Neural cell (in vitro differentiated cells): ENCODE data around the gene IMPG2.

Experiments used
- EZH2 ChIP-seq: fragments of 200-600, 300-800 bp; shearing (Covaris generic), sonication (generic); IDR thresholded peaks from 2 replicates; pipeline ENCODE4 v1.6.1; 2014; ENCODE audit warnings: antibody characterized with exemption, low read length, borderline replicate concordance, mild to moderate bottlenecking; ENCODE audit not compliant: insufficient read depth, poor library complexity, severe bottlenecking
- POLR2AphosphoS5 ChIP-seq: IDR thresholded peaks from 2 replicates; pipeline ENCODE4 v1.6.1; 2012
- RAD21 ChIP-seq: fragments of 450-650 bp; conservative IDR thresholded peaks from 2 replicates; pipeline ENCODE4 v1.6.1; 2014; ENCODE audit warnings: antibody characterized with exemption, mild to moderate bottlenecking, moderate library complexity
- SMC3 ChIP-seq: fragments of 450-650 bp; conservative IDR thresholded peaks from 2 replicates; pipeline ENCODE4 v1.6.1; 2014; ENCODE audit warnings: antibody characterized with exemption, mild to moderate bottlenecking, moderate library complexity; ENCODE audit not compliant: poor library complexity
- TF ChIP-seq, protein P1 (sequence below): fragments of 450-650 bp; IDR thresholded peaks from 2 replicates; pipeline ENCODE4 v1.5.1; 2014; ENCODE audit warnings: antibody characterized with exemption, mild to moderate bottlenecking, moderate library complexity; ENCODE audit not compliant: poor library complexity, severe bottlenecking

DNA sequence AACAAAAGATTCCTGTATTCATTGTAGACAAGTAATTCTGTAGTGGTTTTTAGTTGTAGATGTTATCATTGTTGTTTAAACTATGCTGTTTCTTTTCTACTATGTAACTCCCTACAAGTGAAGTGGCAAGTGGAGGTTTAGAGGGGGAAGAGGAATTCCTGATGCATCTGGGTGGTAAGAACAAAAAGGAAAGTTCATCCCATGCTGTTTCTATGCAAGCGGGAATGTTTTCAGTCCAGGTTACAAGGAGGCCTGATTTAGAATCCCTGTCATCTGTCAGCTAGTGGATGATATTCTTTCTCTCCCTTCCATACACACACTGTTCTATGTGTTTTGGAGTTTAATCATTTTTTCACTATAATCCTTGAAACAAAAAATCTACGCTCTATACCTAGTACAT, 67.4 kb downstream of the IMPG2 start:
- TF ChIP-seq EZH2: no peak
- TF ChIP-seq, protein P1, sequence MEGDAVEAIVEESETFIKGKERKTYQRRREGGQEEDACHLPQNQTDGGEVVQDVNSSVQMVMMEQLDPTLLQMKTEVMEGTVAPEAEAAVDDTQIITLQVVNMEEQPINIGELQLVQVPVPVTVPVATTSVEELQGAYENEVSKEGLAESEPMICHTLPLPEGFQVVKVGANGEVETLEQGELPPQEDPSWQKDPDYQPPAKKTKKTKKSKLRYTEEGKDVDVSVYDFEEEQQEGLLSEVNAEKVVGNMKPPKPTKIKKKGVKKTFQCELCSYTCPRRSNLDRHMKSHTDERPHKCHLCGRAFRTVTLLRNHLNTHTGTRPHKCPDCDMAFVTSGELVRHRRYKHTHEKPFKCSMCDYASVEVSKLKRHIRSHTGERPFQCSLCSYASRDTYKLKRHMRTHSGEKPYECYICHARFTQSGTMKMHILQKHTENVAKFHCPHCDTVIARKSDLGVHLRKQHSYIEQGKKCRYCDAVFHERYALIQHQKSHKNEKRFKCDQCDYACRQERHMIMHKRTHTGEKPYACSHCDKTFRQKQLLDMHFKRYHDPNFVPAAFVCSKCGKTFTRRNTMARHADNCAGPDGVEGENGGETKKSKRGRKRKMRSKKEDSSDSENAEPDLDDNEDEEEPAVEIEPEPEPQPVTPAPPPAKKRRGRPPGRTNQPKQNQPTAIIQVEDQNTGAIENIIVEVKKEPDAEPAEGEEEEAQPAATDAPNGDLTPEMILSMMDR: no peak
- TF ChIP-seq RAD21: no peak
- no peak for TF ChIP-seq SMC3
- no peak for TF ChIP-seq POLR2AphosphoS5
